ENCODE results near the gene NUMBL. TPM values are rescaled to one million over a fixed set of nuclear protein-coding genes. Genes with fewer than 3 reads are reported as not detected.

Gene NUMBL
- total and polyA plus RNA-seq, 9 donors: 14.6 to 39.5 (median 32.7) TPM

- no peak overlapping the region for H3K27ac ChIP-seq (ENCODE audit: low read length)
- 72% methylated on average over 3 of the region's 9 CpGs for WGBS (ENCODE audit: insufficient coverage)
Measured at GRCh38 chr19:40671404-40671803, 19.0 kb downstream of the NUMBL start.

GRCh38 chr19:40668991-40669614 is 21.3 kb downstream of the NUMBL start:
- 89% methylated on average over 4 of the region's 7 CpGs for WGBS (ENCODE audit: insufficient coverage)
- no peak overlapping the region for H3K27ac ChIP-seq (ENCODE audit: low read length)
- H3K36me3 ChIP-seq (ENCODE audit: control insufficient read depth, insufficient read depth, low read length): peaks cover 73% of the 10 kb centered on the region
- DNase-seq: no peak
- H3K9me3 ChIP-seq (replicated peaks; ENCODE audit: control insufficient read depth, low read depth, low read length): peaks cover 4% of the 10 kb centered on the region
- H3K4me1 ChIP-seq (ENCODE audit: control insufficient read depth, insufficient read depth, low read length): no peaks in the 10 kb centered on the region
- H3K4me3 ChIP-seq (ENCODE audit: low read length): no peak overlapping the region
- no peaks in the 10 kb centered on the region for H3K27me3 ChIP-seq (ENCODE audit: control insufficient read depth, insufficient read depth, low read length)

More at GRCh38 chr19:40671404-40671803, 19.0 kb downstream of the NUMBL start:
- no peak for DNase-seq
- H3K36me3 ChIP-seq (ENCODE audit: control insufficient read depth, insufficient read depth, low read length): peaks cover 84% of the 10 kb centered on the region
- H3K4me3 ChIP-seq (ENCODE audit: low read length): no peak overlapping the region
- no peaks in the 10 kb centered on the region for H3K27me3 ChIP-seq (ENCODE audit: control insufficient read depth, insufficient read depth, low read length)
- peaks cover 4% of the 10 kb centered on the region for H3K9me3 ChIP-seq (replicated peaks; ENCODE audit: control insufficient read depth, low read depth, low read length)
- H3K4me1 ChIP-seq (ENCODE audit: control insufficient read depth, insufficient read depth, low read length): no peaks in the 10 kb centered on the region

- no peak for DNase-seq
- 90% methylated on average over 14 of the region's 14 CpGs for WGBS (ENCODE audit: insufficient coverage)
- H3K4me3 ChIP-seq (ENCODE audit: low read length): no peak overlapping the region
- peaks cover 58% of the 10 kb centered on the region for H3K36me3 ChIP-seq (ENCODE audit: control insufficient read depth, insufficient read depth, low read length)
- peaks cover 10% of the 10 kb centered on the region for H3K4me1 ChIP-seq (ENCODE audit: control insufficient read depth, insufficient read depth, low read length)
- no peak overlapping the region for H3K27ac ChIP-seq (ENCODE audit: low read length)
- no peaks in the 10 kb centered on the region for H3K27me3 ChIP-seq (ENCODE audit: control insufficient read depth, insufficient read depth, low read length)
- peaks cover 4% of the 10 kb centered on the region for H3K9me3 ChIP-seq (replicated peaks; ENCODE audit: control insufficient read depth, low read depth, low read length)
Measured at GRCh38 chr19:40667602-40668001, 22.8 kb downstream of the NUMBL start.

GRCh38 chr19:40666803-40667438 is 23.5 kb downstream of the NUMBL start:
- Histone ChIP-seq H3K4me1 (ENCODE audit: control insufficient read depth, insufficient read depth, low read length) (peaks cover 10% of the 10 kb centered on the region), H3K36me3 (ENCODE audit: control insufficient read depth, insufficient read depth, low read length) (peaks cover 51% of the 10 kb centered on the region), H3K27me3 (ENCODE audit: control insufficient read depth, insufficient read depth, low read length) (no peaks in the 10 kb centered on the region), H3K27ac (ENCODE audit: low read length) (no peak overlapping the region), H3K9me3 (replicated peaks; ENCODE audit: control insufficient read depth, low read depth, low read length) (peaks cover 4% of the 10 kb centered on the region), H3K4me3 (ENCODE audit: low read length) (no peak overlapping the region)
- DNase-seq: no peak
- 80% methylated on average over 8 of the region's 14 CpGs for WGBS (ENCODE audit: insufficient coverage)

DNA sequence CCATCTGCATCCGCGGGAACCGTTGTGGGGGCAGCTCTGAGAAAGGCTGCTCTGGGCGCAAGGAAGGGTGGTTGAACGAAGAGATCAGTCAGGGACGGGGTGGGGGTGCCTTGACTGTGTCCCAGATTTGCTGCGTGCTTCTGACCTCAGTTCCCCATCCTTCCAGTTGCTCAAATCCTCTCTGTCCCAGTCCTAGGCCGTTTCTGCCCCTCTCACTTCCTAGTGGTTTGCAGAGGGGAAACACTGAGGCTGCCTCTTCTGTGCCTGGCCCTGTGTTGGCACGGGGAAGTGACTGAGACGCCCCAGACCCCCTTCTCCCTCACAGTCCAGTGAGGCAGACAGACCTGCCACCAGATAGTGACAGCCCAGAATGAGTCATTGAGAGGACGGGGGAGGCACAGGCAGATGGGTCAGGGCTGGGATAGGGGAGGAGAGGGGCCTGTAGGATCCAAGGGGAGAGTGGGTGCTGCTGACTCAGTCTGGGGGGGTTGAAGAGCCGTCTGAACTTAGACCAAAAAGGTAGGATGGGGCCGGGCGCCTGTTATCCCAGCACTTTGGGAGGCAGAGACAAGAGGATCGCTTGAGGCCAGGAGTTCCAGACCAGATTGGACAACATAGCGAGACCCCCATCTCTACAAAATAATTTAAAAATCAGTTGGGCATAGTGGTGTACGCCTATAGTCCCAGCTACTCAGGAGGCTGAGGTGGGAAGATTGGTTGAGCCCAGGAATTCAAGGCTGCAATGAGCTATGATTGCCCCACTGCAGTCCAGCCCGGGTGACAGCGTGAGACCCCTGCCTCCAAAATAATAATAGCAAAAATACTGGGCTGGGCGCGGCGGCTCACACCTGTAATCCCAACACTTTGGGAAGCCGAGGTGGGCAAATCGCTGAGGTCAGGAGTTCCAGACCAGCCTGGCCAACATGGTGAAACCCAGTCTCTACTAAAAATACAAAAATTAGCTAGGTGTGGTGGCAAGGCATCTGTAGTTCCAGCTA is 26.5 kb downstream of the NUMBL start:
- DNase-seq: no peak
- peaks cover 10% of the 10 kb centered on the region for H3K4me1 ChIP-seq (ENCODE audit: control insufficient read depth, insufficient read depth, low read length)
- WGBS (ENCODE audit: insufficient coverage): 0% methylated on average over 4 of the region's 24 CpGs

GRCh38 chr19:40662925-40663694 is 27.3 kb downstream of the NUMBL start:
- Histone ChIP-seq H3K27me3 (ENCODE audit: control insufficient read depth, insufficient read depth, low read length) (no peaks in the 10 kb centered on the region), H3K9me3 (replicated peaks; ENCODE audit: control insufficient read depth, low read depth, low read length) (no peaks in the 10 kb centered on the region), H3K36me3 (ENCODE audit: control insufficient read depth, insufficient read depth, low read length) (peaks cover 16% of the 10 kb centered on the region), H3K27ac (ENCODE audit: low read length) (peak overlapping the region; percentile 84), H3K4me1 (ENCODE audit: control insufficient read depth, insufficient read depth, low read length) (peaks cover 10% of the 10 kb centered on the region), H3K4me3 (ENCODE audit: low read length) (peak overlapping the region; percentile 66)
- DNase-seq: peak; percentile 96
- under 1% methylated on average over 47 of the region's 60 CpGs for WGBS (ENCODE audit: insufficient coverage)

More for the DNA sequence above, 26.5 kb downstream of the NUMBL start:
- Histone ChIP-seq H3K27me3 (ENCODE audit: control insufficient read depth, insufficient read depth, low read length) (no peaks in the 10 kb centered on the region), H3K27ac (ENCODE audit: low read length) (peak overlapping the region; percentile 84), H3K4me3 (ENCODE audit: low read length) (peak overlapping the region; percentile 66), H3K36me3 (ENCODE audit: control insufficient read depth, insufficient read depth, low read length) (peaks cover 23% of the 10 kb centered on the region), H3K9me3 (replicated peaks; ENCODE audit: control insufficient read depth, low read depth, low read length) (no peaks in the 10 kb centered on the region)

DNA sequence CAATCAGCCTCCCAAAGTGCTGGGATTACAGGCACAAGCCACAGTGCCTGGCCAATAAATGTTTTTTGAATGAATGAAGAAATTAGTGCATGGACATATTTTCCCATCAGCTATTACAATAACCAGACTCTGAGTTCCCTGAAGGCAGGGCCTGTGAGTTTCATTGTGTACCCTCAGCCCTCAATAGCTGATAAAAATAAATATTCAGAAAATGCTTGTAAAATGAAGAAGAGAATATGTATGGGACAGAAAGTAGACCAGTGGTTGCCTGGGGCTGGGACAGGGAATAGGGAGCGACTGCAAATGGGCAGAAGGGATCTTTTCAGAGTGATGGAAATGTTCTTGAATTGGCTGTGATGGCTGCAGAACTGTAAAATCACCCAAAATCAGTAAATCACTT is 28.8 kb downstream of the NUMBL start:
- Histone ChIP-seq H3K4me3 (ENCODE audit: low read length) (no peak overlapping the region), H3K27me3 (ENCODE audit: control insufficient read depth, insufficient read depth, low read length) (peaks cover 3% of the 10 kb centered on the region), H3K9me3 (replicated peaks; ENCODE audit: control insufficient read depth, low read depth, low read length) (no peaks in the 10 kb centered on the region), H3K36me3 (ENCODE audit: control insufficient read depth, insufficient read depth, low read length) (peaks cover 2% of the 10 kb centered on the region), H3K27ac (ENCODE audit: low read length) (no peak overlapping the region), H3K4me1 (ENCODE audit: control insufficient read depth, insufficient read depth, low read length) (peaks cover 10% of the 10 kb centered on the region)
- DNase-seq: no peak
- WGBS (ENCODE audit: insufficient coverage): no CpG with 5 or more reads among the region's 1 CpG

GRCh38 chr19:40659566-40659965 is 30.9 kb downstream of the NUMBL start:
- H3K9me3 ChIP-seq (replicated peaks; ENCODE audit: control insufficient read depth, low read depth, low read length): no peaks in the 10 kb centered on the region
- 70% methylated on average over 7 of the region's 11 CpGs for WGBS (ENCODE audit: insufficient coverage)
- DNase-seq: no peak
- H3K27ac ChIP-seq (ENCODE audit: low read length): no peak overlapping the region
- H3K4me1 ChIP-seq (ENCODE audit: control insufficient read depth, insufficient read depth, low read length): peaks cover 10% of the 10 kb centered on the region
- peaks cover 5% of the 10 kb centered on the region for H3K27me3 ChIP-seq (ENCODE audit: control insufficient read depth, insufficient read depth, low read length)
- no peak overlapping the region for H3K4me3 ChIP-seq (ENCODE audit: low read length)
- no peaks in the 10 kb centered on the region for H3K36me3 ChIP-seq (ENCODE audit: control insufficient read depth, insufficient read depth, low read length)

GRCh38 chr19:40659116-40659515 is 31.3 kb downstream of the NUMBL start:
- no peaks in the 10 kb centered on the region for H3K36me3 ChIP-seq (ENCODE audit: control insufficient read depth, insufficient read depth, low read length)
- DNase-seq: no peak
- no peaks in the 10 kb centered on the region for H3K9me3 ChIP-seq (replicated peaks; ENCODE audit: control insufficient read depth, low read depth, low read length)
- H3K4me1 ChIP-seq (ENCODE audit: control insufficient read depth, insufficient read depth, low read length): peaks cover 10% of the 10 kb centered on the region
- H3K4me3 ChIP-seq (ENCODE audit: low read length): no peak overlapping the region
- peaks cover 5% of the 10 kb centered on the region for H3K27me3 ChIP-seq (ENCODE audit: control insufficient read depth, insufficient read depth, low read length)
- H3K27ac ChIP-seq (ENCODE audit: low read length): no peak overlapping the region
- 79% methylated on average over 2 of the region's 5 CpGs for WGBS (ENCODE audit: insufficient coverage)
